C1 segment of cervical spinal cord (tissue), 14 donors: ENCODE measurements around the gene TFAM.
"Not testable (repeated sequence)": the region's sequence is repeated elsewhere in the genome, so short reads cannot be mapped to it uniquely, and the experiment has no call there.

ENCODE experiments used
- DNase-seq, 14 donors: peaks; one replicate each; lab custom pipeline; 2025; lab: John Stamatoyannopoulos, UW

Gene TFAM

GRCh38 chr10:58372607-58373441 is 12.4 kb upstream of the TFAM start:
- no peak for DNase-seq

- no peak for DNase-seq
Measured at GRCh38 chr10:58373442-58373827, 11.8 kb upstream of the TFAM start.

- no peak for DNase-seq
Measured at GRCh38 chr10:58382489-58382995, 2.7 kb upstream of the TFAM start.

- no peak for DNase-seq
Measured at GRCh38 chr10:58384095-58384494, 1.1 kb upstream of the TFAM start.

GRCh38 chr10:58384544-58384998 is 639 bp upstream of the TFAM start:
- DNase-seq: no peak

- DNase-seq: peak in 2 of 14 donors; percentile 56 to 57
Measured at GRCh38 chr10:58385784-58386112, 538 bp downstream of the TFAM start.

- DNase-seq: no peak
Measured at GRCh38 chr10:58389024-58389423, 3.8 kb downstream of the TFAM start.

GRCh38 chr10:58393317-58393716 is 8.1 kb downstream of the TFAM start:
- no peak for DNase-seq

- DNase-seq: no peak
Measured at GRCh38 chr10:58394471-58394870, 9.3 kb downstream of the TFAM start.

- DNase-seq: no peak
Measured at GRCh38 chr10:58396057-58396456, 10.8 kb downstream of the TFAM start.

GRCh38 chr10:58397830-58398229 is 12.6 kb downstream of the TFAM start:
- DNase-seq: no peak

GRCh38 chr10:58399410-58399809 is 14.2 kb downstream of the TFAM start:
- DNase-seq: no peak

GRCh38 chr10:58400609-58401008 is 15.4 kb downstream of the TFAM start:
- no peak for DNase-seq

- DNase-seq: no peak
Measured at GRCh38 chr10:58404001-58404400, 18.8 kb downstream of the TFAM start.

GRCh38 chr10:58409956-58410610 is 24.9 kb downstream of the TFAM start:
- no peak for DNase-seq

GRCh38 chr10:58412502-58412961 is 27.3 kb downstream of the TFAM start:
- no peak for DNase-seq

GRCh38 chr10:58414270-58415041 is 29.2 kb downstream of the TFAM start:
- DNase-seq: no peak

- no peak for DNase-seq
Measured at GRCh38 chr10:58415757-58416156, 30.5 kb downstream of the TFAM start.

GRCh38 chr10:58417902-58418301 is 32.7 kb downstream of the TFAM start:
- DNase-seq: not testable (repeated sequence)

- DNase-seq: no peak
Measured at GRCh38 chr10:58424176-58424575, 39.0 kb downstream of the TFAM start.

GRCh38 chr10:58428436-58428835 is 43.2 kb downstream of the TFAM start:
- DNase-seq: not testable (repeated sequence)

GRCh38 chr10:58431903-58432302 is 46.7 kb downstream of the TFAM start:
- no peak for DNase-seq
